Lower leg skin (tissue), 4 donors: Measurements from ENCODE around the gene HOXC6. TPM values are rescaled to one million over a fixed set of nuclear protein-coding genes. Genes with fewer than 3 reads are reported as not detected.
A peak's percentile ranks its signal among the peaks of the same experiment; 100 is the strongest.

ENCODE experiments used
- DNase-seq, 2 donors: peaks; one replicate each; pipeline ENCODE4 v3.0.0-alpha.2; 2019; ENCODE audit warnings: low spot score in 2 of 2
- H3K4me3 ChIP-seq: fragments of 200-600 bp; sonication (generic); 2 replicates; pipeline ENCODE4 v1.5.1; 2017; ENCODE audit warnings: mild to moderate bottlenecking, low read depth; ENCODE audit not compliant: poor library complexity, severe bottlenecking
- CTCF ChIP-seq, 3 donors: fragments of 450-650 bp; IDR thresholded peaks; one replicate each; pipeline ENCODE4 v1.5.1; 2016; ENCODE audit warnings: antibody characterized with exemption in 3 of 3, mild to moderate bottlenecking in 3 of 3, moderate library complexity in 2 of 3
- POLR2A ChIP-seq, 2 donors: fragments of 450-650 bp; IDR thresholded peaks; one replicate each; pipeline ENCODE4 v1.6.1; 2016 to 2017; ENCODE audit warnings: antibody characterized with exemption in 2 of 2, mild to moderate bottlenecking in 1 of 2, moderate library complexity in 1 of 2
- WGBS, 2 donors: methylation state at CpG; one replicate each; pipeline ENCODE4 v1.1.5; 2018; 5-methylcytosine and 5-hydroxymethylcytosine counted together
- intact Hi-C: fragments of 100-400 bp; cut with DNase I; formaldehyde crosslinking; loops from one replicate; pipeline ENCODE4 v1.15.0; 2023; ENCODE audit warnings: low total_unique reads
- total RNA-seq, 4 donors: library from RNA; depleted of rRNA; stranded (reverse); fragments of >200 nt; gene quantifications; one replicate each; pipeline ENCODE4 v1.1.0, GENCODE V29; 2016

HOXC6 gene
- total RNA-seq, 4 donors from 2014 or later, result 2.6 to 6.3 (median 3.7) TPM

GRCh38 chr12:54045868-54046521 is 17.8 kb downstream of the HOXC6 start:
- intact Hi-C loops, result loop anchor here (10.0 kb wide), 1 partner anchor 79 kb away; no protein-coding TSS in a partner anchor
- no peak for TF ChIP-seq CTCF (IDR thresholded peaks at IDR 0.05)
- no peak for TF ChIP-seq POLR2A (IDR thresholded peaks at IDR 0.05)
- DNase-seq, result peak in 1 of 2 donors; percentile 69
- WGBS, 2 donors, result 64 to 75% methylated on average over 16 of the region's 16 CpGs
- no peak overlapping the region for H3K4me3 ChIP-seq

- no peak overlapping the region for H3K4me3 ChIP-seq
Observed at GRCh38 chr12:54046809-54047159, 18.5 kb downstream of the HOXC6 start.

GRCh38 chr12:54047160-54047963 is 19.1 kb downstream of the HOXC6 start:
- DNase-seq, result no peak
- no peak for TF ChIP-seq CTCF (IDR thresholded peaks at IDR 0.05)
- no peak for TF ChIP-seq POLR2A (IDR thresholded peaks at IDR 0.05)
- intact Hi-C loops, result loop anchor here (10.0 kb wide), 1 partner anchor 77 kb away; no protein-coding TSS in a partner anchor
- WGBS, 2 donors, result 74 to 83% methylated on average over 61 of the region's 61 CpGs
- H3K4me3 ChIP-seq, result no peak overlapping the region

More at GRCh38 chr12:54046809-54047159, 18.5 kb downstream of the HOXC6 start:
- intact Hi-C loops, result loop anchor here (10.0 kb wide), 1 partner anchor 78 kb away; no protein-coding TSS in a partner anchor
- no peak for TF ChIP-seq POLR2A (IDR thresholded peaks at IDR 0.05)
- no peak for TF ChIP-seq CTCF (IDR thresholded peaks at IDR 0.05)
- no peak for DNase-seq
- WGBS, 2 donors, result 83 to 88% methylated on average over 14 to 26 of the region's 27 CpGs

GRCh38 chr12:54047964-54048303 is 19.7 kb downstream of the HOXC6 start:
- WGBS, 2 donors, result 81 to 88% methylated on average over 8 of the region's 8 CpGs
- no peak for DNase-seq
- intact Hi-C loops, result loop anchor here (10.0 kb wide), 1 partner anchor 77 kb away; no protein-coding TSS in a partner anchor
- no peak for TF ChIP-seq POLR2A (IDR thresholded peaks at IDR 0.05)
- TF ChIP-seq CTCF (IDR thresholded peaks at IDR 0.05), result no peak
- no peak overlapping the region for H3K4me3 ChIP-seq

GRCh38 chr12:54048406-54049093 is 20.3 kb downstream of the HOXC6 start:
- intact Hi-C loops, result loop anchor here (10.0 kb wide), 1 partner anchor 76 kb away; no protein-coding TSS in a partner anchor
- 89 to 93% methylated on average over 3 of the region's 3 CpGs for WGBS, 2 donors
- H3K4me3 ChIP-seq, result no peak overlapping the region
- DNase-seq, result no peak
- TF ChIP-seq POLR2A (IDR thresholded peaks at IDR 0.05) (no peak), CTCF (IDR thresholded peaks at IDR 0.05) (no peak)
